Measurements from ENCODE around the gene GFI1B.

Gene GFI1B

DNA sequence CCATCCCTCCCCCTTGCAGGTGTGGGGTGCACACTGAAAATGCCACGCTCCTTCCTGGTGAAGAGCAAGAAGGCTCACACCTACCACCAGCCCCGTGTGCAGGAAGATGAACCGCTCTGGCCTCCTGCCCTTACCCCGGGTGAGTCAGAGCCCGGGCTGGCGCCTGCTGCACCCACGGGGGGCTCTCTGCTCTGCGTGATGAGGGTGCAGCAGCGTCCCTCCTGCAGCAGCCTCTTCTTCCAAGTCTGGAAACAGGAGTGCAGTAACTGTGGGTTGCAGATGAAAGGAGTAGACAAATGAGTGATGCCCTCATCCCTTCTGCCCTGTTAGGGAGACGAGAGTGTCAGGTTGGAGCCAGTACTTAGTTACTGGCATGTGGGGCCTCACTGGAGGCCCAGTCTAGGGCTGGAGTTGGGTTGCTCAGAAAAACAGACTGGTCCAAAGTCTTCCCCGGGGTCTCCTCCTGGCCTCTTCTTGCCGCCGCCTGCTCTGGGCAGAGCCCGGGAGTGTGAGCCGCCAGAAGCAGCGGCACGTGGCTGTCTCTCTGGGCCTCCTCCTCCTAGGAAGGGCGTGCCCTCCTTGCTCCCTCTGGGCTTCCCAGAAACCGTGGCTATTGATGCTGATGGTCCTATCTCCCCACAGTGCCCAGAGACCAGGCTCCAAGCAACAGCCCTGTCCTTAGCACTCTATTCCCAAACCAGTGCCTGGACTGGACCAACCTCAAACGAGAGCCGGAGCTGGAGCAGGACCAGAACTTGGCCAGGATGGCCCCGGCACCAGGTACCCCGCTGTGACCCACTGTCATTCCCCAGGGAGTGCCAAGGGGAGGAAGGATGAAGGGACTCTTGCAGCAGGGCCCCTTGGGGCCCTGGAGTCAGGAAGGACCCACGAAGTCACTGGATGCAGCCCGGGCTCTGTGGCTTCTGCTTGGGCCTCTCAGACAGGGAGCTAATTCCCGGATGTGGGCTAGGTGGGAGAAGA, 8.4 kb downstream of the GFI1B start:
- no peaks in the 10 kb centered on the region for H3K36me3 ChIP-seq (ENCODE audit: control insufficient read depth in 2 of 2, insufficient read depth in 1 of 2, low read length in 2 of 2)
- TF ChIP-seq PRDM6 (tag by site-specific recombination; IDR thresholded peaks at IDR 0.05) (no peak), ZNF600 (tag by site-specific recombination; IDR thresholded peaks at IDR 0.05) (0 out of 2 replicates have a peak, but pooled peaks have one; percentile 32), GLIS2 (tag by site-specific recombination; IDR thresholded peaks at IDR 0.05) (peak; percentile 28; the same call in 1 of the 2 replicates)
- H3K27ac ChIP-seq (ENCODE audit: extremely low read depth, low read depth, low read length) = no peak overlapping the region
- H3K9me3 ChIP-seq (ENCODE audit: control insufficient read depth, insufficient read depth, low read depth, low read length) = no peaks in the 10 kb centered on the region
- no peaks in the 10 kb centered on the region for H3K4me1 ChIP-seq (ENCODE audit: control insufficient read depth, insufficient read depth, low read length)
- no peak overlapping the region for H3K4me3 ChIP-seq (ENCODE audit: low read depth, low read length)
- CTCF ChIA-PET = interaction anchor here (1.0 to 2.2 kb wide), 2 partner anchors 9 to 10 kb away, joined by 3 to 20 read pairs; partner anchors contain the start of gene GFI1B
- POLR2A ChIA-PET = interaction anchor here (1.7 kb wide), 1 partner anchor 43 kb away, joined by 4 read pairs; no protein-coding TSS in a partner anchor

DNA sequence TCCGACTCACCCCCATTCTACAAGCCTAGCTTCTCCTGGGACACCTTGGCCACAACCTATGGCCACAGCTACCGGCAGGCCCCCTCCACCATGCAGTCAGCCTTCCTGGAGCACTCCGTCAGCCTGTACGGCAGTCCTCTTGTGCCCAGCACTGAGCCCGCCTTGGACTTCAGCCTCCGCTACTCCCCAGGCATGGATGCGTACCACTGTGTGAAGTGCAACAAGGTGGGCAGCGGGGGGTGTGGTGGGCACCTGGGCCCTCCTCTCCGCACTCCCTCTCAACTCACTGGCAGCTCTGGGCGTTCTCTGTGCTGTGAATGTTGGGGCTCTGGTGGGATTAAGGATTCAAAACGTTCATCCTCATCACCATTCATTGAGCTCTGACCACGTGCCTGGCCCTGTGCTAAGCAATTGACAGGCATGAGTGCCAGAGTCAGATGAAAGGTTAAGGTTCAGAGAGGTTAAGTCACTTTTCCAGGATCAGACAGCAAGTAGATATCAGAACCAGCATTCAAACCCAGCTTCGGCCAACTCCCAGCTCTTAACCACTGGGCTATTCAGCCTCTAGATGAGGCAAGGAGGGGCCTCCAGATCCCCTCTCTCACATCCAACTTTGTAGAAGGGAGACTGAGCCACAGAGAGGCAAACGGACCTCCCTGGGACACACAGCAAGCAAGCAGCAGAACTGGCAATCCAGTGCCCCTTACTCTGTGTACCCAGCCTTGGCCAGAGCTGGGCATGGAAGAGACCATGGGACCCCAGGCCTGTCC, 9.9 kb downstream of the GFI1B start:
- Histone ChIP-seq H3K27ac (ENCODE audit: extremely low read depth, low read depth, low read length) (no peak overlapping the region), H3K36me3 (ENCODE audit: control insufficient read depth in 2 of 2, insufficient read depth in 1 of 2, low read length in 2 of 2) (no peaks in the 10 kb centered on the region), H3K4me3 (ENCODE audit: low read depth, low read length) (no peak overlapping the region), H3K9me3 (ENCODE audit: control insufficient read depth, insufficient read depth, low read depth, low read length) (no peaks in the 10 kb centered on the region), H3K4me1 (ENCODE audit: control insufficient read depth, insufficient read depth, low read length) (no peaks in the 10 kb centered on the region)
- ChIA-PET POLR2A (interaction anchor here (1.7 kb wide), 1 partner anchor 42 kb away, joined by 4 read pairs; no protein-coding TSS in a partner anchor), CTCF (interaction anchor here (2.2 kb wide), 1 partner anchor 12 kb away, joined by 20 read pairs; the partner anchor contains the start of gene GFI1B)
- TF ChIP-seq ZNF561 (tag by site-specific recombination; IDR thresholded peaks at IDR 0.05; ENCODE audit: borderline replicate concordance) (no peak), ZNF768 (tag by site-specific recombination; IDR thresholded peaks at IDR 0.05) (peak; percentile 52; the same call in 1 of the 2 replicates), ZNF596 (tag by site-specific recombination; IDR thresholded peaks at IDR 0.05) (no peak)

GRCh38 chr9:132989014-132989310, 10.5 kb downstream of the GFI1B start:
- Histone ChIP-seq H3K36me3 (ENCODE audit: control insufficient read depth in 2 of 2, insufficient read depth in 1 of 2, low read length in 2 of 2) (no peaks in the 10 kb centered on the region), H3K9me3 (ENCODE audit: control insufficient read depth, insufficient read depth, low read depth, low read length) (no peaks in the 10 kb centered on the region), H3K4me1 (ENCODE audit: control insufficient read depth, insufficient read depth, low read length) (no peaks in the 10 kb centered on the region), H3K27ac (ENCODE audit: extremely low read depth, low read depth, low read length) (no peak overlapping the region), H3K4me3 (ENCODE audit: low read depth, low read length) (no peak overlapping the region)
- no peak for TF ChIP-seq ZNF274 (IDR thresholded peaks at IDR 0.05; ENCODE audit: low read length)
- TF ChIP-seq ZNF274 (tag by site-specific recombination; IDR thresholded peaks at IDR 0.05; ENCODE audit: borderline replicate concordance) = no peak
- TF ChIP-seq ZNF677 (tag by site-specific recombination; IDR thresholded peaks at IDR 0.05) = no peak
- TF ChIP-seq ZNF132 (tag by site-specific recombination; IDR thresholded peaks at IDR 0.05; ENCODE audit: borderline replicate concordance) = no peak
- no peak for TF ChIP-seq ZFP41 (tag by site-specific recombination; IDR thresholded peaks at IDR 0.05; ENCODE audit: borderline replicate concordance)
- no peak for TF ChIP-seq ZNF518A (tag by site-specific recombination; conservative IDR thresholded peaks at IDR 0.05; ENCODE audit: low read depth)
- no peak for TF ChIP-seq ZNF184 (tag by site-specific recombination; IDR thresholded peaks at IDR 0.05)
- TF ChIP-seq ZNF660 (tag by site-specific recombination; IDR thresholded peaks at IDR 0.05) = no peak
- no peak for TF ChIP-seq ZNF791 (tag by site-specific recombination; IDR thresholded peaks at IDR 0.05)
- TF ChIP-seq ZNF623 (tag by site-specific recombination; IDR thresholded peaks at IDR 0.05) = no peak
- no peak for TF ChIP-seq KLF17 (tag by site-specific recombination; IDR thresholded peaks at IDR 0.05)
- CTCF ChIA-PET = interaction anchor here (2.2 kb wide), 1 partner anchor 13 kb away, joined by 20 read pairs; the partner anchor contains the start of gene GFI1B
- POLR2A ChIA-PET = no interaction called here
